Endothelial cell of hepatic sinusoid (primary cell): ENCODE data around the gene SH3GL1.

Source experiments
- in situ Hi-C: cut with HindIII; loops from 2 replicates; pipeline ENCODE4 v1.10.0; 2017; ENCODE audit warnings: low sequenced_read_pairs

Gene SH3GL1

DNA sequence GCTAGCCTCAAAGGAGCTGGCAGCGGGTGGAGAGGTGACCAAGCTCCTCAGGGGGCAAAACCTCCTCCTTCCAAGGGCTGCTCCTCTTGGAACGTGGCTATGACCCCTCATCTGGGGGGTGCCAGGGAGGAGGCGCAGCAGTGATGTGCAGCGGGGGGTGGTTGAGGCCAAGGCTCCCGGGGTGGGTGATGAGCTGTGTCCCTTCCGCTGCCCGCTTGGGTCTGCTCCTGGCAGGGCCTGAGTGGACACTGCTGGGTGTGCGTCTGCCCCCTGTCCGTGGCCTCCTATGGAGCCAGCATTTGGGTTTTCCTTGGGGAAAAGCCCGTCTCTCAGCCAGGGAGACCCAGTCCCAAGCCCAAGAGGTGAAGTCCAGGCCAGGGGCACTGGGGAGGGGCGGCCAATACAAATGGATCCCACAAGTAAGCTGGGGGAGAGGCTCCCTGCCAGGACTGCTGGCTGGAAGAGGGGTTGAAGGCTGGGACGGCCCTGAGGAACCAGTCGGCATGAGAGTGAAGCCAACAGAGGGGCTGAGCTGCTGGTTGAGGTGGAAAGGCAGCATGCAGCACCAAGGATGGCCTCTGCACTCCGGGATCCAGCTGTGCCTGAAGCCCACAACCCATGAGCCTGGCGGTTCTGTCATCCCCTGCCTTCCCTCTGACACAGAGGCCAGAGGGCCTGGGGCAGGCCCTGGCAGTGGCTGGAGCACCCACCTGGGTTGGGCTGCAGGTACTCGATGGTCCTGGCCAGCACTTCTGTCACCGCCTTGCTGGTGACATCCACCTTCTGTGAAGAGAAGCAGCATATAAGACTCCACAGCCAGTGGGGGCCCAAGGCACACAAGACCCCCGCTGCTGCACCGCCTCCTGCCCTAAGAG is 34.3 kb downstream of the SH3GL1 start:
- in situ Hi-C loops, result loop anchor here (10.0 kb wide), 2 partner anchors 49 to 79 kb away; no protein-coding TSS in a partner anchor

DNA sequence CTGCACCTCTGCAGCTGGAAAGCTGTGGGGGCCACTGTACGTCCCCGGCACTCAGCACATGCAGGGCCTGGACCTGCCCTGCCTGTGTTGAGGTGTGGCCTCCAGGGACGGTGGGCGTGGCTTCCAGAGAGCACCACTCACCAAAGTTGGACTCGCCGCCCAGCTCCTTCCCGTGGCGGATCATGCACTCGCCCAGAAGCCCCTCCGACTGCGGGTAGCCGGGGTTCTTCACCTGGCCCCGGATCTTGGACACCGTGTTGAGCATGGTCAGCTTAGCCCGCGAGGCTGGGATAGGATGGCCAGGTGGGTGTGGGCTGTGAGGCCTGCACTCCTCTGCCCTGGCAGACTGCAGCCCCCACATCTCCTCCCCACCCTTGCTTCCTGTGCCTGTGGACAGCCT is 35.0 kb downstream of the SH3GL1 start:
- in situ Hi-C loops, result loop anchor here (10.0 kb wide), 2 partner anchors 49 to 79 kb away; no protein-coding TSS in a partner anchor

DNA sequence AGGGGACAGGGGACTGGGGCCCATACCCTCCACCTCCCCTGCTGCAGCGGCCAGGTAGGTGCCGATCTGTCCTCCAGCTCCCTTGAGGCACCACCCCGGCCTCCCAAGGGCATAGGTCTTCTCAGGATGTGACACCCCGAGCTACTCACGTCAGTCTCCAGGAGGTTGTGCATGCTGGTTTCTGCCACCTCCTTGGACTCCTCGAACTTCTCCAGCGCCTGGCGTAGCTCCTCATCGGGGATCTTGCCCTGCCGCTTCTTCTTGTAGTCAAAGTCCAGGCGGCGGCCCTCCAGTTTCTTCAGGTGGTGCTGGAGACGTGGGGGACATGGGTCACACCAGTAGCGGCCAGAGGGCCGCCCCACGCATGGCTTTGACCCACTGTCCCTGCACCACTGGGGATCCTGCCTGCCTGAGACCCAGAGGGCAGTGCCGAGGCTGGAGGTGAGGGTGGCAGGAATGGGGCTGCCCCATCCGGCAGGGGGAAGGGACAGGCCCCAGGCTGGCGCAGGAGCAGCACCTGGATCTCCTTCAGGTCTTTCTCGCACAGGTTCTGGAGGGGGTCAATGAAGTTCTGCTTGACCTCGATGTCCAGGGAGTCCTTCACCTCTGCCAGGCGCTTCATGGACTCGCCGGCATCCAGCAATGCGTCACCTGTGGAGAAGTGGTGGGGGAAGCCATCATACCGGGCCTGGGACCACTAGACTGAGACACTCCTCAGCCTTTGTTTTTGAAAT is 36.6 kb downstream of the SH3GL1 start:
- in situ Hi-C loops, result loop anchor here (10.0 kb wide), 2 partner anchors 51 to 81 kb away; no protein-coding TSS in a partner anchor

DNA sequence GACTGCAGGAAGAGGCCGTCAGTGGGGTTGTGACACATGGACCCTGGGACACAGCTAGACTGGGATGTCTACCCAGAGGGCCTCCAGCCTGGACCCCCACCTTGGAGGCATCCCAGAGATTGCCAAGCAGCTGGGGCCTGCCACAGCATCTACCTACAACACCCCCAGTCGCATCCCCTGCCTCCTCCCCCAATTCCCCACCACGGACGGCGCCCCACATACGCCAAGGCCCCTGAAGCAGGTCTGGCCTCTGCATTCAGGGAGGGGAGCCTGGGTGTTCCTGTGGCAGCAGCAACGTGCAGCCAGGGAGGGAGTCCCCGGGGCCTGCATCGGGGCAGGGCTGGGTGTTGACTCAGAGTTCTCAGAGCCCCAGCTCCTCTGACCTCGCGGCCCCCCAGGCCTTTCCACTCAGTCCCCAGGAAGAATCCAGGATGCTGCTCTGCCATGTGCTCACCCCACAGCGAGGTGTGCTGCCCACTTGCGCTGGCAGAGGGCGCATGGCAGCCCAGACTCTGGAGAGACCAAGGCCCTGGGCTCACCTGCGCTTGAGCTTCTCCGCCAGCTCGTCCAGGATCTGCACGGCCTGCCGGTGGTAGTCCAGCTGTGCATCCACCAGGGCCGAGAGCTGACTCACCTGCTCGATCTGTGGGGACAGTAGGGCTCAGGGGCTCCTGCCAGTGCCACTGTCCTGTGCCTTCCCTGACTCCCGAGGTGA is 37.4 kb downstream of the SH3GL1 start:
- in situ Hi-C loops, result loop anchor here (10.0 kb wide), 2 partner anchors 52 to 82 kb away; no protein-coding TSS in a partner anchor

DNA sequence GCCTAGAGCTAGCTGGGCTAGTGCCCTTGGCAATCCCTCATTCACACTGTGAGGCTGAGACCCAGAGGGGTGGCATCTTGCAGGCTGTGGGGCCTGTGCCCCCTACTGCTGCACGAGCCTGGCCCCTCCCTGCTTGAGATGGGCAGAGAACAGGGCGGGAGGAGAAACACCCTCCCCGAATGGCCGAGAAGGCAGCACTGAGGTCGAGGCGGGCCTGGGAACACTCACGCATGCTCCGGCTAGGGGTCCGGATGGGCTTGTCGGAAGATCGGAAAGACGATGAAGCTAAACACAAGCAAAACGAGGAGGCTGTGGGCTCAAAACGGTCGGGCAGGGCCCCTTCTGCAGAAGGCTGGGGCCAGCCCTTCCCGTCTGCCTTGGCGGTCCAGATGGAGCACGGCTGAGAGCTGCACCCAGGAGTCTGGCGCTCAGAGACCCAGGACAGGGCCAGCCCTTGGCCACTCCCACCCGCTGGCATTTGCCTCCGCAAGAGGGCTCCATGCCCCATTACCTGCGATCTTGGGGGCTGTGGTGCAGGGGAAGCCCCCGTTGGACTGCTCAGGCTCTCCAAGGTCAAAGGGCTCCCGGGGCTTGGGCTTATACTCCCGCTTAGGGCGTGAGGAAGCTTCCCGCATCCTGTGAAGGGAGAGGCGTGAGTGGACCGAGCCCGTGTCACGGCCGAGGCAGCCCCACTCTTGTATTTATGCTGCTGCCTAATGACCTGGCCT is 38.1 kb downstream of the SH3GL1 start:
- in situ Hi-C loops, result loop anchor here (10.0 kb wide), 2 partner anchors 53 to 83 kb away; no protein-coding TSS in a partner anchor

DNA sequence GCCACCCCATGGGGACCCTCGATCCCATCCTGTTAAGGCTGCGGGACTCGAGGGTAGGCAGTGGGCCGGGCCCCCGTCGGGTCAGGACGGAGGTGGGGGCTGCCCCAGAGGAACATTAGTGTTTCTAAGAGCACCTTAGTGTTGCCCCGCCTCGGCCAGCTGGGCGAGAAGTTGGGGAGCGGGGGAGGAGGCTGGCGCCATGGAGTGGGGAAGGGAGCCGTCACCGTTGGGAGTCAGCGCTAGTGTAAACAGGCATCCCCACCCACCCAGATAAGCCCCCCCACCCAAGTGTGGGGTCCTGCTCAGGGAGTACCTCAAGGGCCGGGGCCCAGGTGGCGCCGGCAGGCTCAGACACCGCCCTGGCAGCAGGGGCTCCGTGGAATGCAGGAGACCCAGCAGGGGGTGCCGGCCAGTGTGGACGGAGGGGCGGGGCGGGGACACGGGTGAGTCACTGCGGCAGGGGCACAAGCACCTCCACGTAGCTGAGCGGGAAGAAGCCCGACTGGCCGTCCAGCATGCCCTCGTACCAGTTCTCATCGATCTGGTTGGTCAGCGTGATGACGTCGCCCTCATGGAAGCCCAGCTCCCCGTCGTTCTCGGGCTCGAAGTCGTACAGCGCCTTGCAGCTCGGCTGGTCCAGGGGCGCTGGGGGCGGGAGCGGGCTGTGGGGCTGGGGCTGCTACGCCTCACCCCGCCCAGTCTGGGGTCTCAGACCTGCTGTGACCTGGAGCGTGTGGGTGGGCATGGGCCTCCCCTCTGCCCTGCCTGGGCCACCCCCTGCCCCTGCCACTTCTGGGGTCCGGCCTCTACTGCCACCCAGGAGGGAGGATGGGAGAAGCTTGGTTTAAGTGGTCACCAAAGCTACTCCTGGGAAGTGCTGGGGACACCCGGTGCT is 38.9 kb downstream of the SH3GL1 start:
- in situ Hi-C loops, result loop anchor here (10.0 kb wide), 2 partner anchors 53 to 83 kb away; no protein-coding TSS in a partner anchor

DNA sequence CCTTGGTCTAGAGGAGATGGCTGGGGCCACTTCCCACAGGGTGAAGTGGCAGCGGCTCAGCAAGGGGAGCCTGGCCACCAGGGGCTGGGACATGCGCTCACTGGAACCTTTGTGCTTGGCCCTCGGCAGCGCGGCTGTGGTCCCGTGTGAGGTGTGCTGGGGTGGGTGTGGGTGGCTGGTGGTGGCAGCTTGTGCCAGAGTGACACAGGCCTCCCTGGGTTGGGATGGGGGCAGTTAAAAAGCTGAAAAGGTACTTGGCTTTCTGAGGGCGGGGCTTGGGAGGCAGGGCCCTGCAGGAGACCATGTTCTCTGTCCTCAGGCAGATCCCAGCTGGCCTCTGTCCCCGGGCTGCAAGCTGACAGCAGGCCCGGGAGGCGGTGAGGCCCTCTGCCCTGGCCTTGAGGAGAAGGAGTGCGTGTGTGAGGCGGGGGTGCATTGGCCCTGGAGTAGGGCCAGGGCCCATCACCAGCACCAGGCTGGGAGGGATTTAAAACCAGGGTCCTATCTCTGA is 39.7 kb downstream of the SH3GL1 start:
- in situ Hi-C loops, result loop anchor here (10.0 kb wide), 2 partner anchors 54 to 84 kb away; no protein-coding TSS in a partner anchor

DNA sequence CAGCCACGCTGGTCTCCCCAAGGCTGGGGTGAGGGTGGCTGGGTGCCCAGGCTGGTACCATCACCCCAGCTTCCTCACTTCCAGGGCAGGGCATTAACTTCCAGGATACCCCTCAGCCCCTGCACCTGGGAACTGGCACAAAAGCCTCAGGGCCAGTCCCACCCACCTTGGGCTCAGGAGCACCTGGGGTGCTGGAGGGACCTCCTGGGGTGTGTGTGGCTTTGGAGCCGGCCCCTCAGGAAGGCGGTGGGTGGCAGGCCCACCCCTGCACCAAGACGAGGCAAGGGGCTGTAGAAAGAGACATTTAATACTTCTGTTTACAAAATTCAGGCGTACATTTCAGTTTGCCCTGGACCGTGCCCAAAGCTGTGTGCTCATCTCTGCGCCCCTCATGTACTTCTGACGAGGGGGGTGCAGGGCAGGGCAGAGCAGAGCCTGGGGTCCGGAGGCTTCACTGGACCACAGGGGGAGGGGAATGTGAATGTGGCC is 40.2 kb downstream of the SH3GL1 start:
- in situ Hi-C loops, result loop anchor here (10.0 kb wide), 2 partner anchors 55 to 85 kb away; no protein-coding TSS in a partner anchor

DNA sequence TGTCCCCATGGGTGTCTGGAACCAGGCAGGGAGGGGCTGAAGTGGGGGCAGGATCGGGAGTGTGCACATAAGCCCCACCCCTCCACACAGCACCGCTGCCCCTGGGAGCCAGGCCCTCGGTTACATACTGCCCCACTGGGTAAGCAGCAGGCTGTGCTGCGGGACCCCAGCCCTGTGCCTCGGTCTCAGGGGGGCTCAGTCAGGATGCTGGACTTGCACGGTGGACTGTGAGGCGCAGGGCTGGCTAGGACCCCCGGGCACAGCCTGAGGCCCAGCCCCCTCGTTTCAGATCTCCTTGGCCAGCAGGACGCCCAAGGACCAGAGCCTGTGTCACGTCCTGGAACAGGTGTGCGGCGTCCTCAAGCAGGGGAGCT is 40.7 kb downstream of the SH3GL1 start:
- in situ Hi-C loops, result no loop called here

DNA sequence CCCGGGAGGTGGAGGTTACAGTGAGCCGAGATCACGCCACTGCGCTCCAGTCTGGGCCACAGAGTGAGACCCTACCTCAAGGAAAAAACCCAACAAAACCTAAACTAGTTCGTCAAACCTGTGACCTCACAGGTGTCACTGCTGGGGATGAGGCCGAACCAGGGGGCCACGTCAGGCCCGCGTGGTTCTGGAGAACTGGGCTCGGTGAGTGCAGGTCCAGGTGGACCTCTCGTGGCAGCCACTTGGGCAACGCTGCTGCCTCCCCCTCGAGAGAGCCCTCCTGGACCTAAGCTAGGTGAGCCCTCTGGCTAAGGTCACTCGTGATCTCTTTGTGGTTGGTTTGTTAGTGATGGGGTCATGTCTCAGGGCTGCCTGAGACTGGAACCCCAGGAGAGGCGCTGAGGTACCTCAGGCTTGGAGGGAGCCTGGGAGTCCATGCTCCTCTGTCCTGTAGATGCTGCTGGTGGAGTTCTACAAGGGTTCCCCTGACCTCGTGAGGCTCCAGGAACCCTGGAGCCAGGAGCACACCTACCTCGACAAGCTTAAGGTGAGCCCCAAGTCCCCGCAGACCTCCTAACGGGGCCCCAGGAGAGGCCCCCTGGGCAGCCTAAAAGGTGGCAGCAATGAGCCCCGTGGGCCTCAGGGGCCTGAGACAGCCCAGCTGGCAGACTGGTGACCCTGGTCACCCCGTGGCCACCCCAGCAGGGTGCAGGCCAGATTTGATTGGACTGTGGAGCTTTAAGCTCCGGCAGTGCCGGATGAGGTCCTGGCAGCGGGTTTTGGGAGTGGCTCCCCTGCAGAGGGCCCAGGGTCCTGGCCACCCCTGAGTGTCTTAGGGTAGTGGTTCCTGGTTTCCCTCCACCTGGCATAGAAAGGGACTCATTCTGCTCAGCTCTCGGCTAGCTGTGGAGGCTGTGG is 41.4 kb downstream of the SH3GL1 start:
- in situ Hi-C loops, result no loop called here

DNA sequence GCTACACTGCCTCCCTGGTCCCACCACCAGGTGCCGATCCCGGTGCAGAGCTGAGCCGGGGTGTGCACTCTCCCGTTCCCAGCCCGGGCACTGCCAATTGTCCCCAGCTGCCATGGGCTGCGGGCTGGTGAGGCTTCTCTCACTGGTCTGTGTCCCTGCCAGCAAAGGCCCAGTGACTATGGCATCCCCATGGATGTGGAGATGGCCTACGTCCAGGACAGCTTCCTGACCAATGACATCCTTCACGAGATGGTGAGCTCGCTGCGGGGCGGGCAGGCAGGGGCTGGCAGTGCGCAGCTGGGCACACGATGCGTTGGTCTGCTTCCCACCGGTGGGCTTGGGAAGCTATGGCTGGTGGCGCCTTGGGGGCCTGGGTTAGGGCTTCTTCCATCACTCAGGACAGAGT is 42.4 kb downstream of the SH3GL1 start:
- in situ Hi-C loops, result no loop called here

DNA sequence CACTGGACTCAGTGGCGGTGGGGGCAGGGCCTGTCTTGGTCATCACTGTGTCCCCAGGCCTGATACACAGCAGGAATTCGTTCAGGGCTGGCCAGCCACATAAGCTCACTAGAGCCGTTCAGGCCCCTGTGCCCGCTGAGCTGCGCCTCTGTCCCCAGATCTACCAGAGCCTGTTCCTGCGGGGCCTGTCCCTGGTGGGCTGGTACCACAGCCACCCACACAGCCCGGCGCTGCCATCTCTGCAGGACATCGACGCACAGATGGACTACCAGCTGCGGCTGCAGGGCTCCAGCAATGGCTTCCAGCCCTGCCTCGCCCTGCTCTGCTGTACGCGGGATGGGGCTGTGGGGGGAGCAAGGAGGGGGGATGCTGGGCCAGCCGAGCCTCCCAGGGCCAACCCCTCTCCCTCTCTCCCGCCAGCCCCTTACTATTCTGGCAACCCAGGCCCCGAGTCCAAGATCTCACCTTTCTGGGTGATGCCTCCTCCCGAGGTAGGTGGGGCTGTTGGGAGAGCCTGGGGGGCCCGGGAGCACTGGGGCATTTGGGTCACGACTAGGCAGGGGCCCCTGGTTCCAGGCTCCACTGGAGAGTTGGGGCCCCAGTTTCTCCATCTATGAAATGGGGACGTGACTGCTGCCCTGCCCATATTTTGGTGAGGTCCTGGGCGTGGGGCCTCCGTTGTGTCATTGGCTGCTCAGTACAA is 43.1 kb downstream of the SH3GL1 start:
- in situ Hi-C loops, result no loop called here

DNA sequence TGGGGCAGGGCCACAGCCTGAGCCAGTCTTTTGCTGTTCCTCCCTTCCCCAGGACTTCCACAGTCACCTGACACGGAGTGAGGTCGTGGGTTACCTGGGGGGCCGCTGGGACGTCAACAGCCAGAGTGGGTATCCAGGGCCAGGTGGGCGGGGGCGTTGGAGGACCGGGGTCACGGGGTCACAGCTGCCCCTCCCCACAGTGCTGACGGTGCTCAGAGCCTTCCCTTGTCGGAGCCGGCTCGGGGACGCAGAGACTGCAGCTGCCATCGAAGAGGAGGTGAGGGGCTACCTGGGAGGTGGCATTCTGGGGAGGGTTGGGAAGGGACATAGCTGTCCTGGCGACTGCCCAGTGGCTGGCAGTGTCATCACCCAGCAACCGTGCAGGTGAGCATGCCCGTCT is 45.5 kb downstream of the SH3GL1 start:
- in situ Hi-C loops, result no loop called here

DNA sequence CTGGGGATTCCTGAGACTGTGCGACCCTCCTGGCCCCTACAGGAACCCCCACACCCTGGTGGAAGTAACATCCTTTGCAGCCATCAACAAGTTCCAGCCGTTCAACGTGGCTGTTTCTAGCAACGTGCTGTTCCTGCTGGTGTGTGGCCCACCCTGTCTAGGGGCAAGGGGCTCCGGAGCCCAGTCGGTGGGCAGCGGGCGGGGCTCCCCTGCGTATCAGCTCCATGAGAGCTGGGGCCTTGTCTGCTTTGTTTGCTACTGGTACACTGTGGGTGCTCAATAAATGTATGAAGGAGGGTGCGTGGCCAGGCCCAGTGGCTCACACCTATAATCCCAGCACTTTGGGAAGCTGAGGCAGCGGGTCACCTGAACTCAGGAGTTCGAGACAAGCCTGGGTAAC is 46.1 kb downstream of the SH3GL1 start:
- in situ Hi-C loops, result no loop called here

DNA sequence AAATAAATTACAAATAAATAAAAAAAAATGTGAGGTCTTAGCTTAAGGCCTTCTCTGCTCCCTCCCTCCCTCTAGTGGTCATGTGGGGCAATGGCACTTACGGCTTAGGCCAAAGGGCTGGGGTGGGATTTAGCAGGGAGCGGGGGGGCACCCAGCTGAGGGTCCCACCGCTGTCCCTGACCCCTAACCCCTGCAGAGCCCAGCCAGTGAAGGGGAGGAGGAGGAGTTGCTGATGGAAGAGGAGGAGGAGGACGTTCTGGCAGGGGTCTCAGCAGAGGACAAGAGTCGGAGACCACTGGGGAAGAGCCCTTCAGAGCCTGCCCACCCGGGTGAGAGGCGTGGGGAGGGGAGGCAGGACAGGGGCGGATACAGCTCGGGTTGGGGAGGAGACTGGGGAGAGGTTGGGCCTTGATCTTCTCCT is 47.6 kb downstream of the SH3GL1 start:
- in situ Hi-C loops, result no loop called here

DNA sequence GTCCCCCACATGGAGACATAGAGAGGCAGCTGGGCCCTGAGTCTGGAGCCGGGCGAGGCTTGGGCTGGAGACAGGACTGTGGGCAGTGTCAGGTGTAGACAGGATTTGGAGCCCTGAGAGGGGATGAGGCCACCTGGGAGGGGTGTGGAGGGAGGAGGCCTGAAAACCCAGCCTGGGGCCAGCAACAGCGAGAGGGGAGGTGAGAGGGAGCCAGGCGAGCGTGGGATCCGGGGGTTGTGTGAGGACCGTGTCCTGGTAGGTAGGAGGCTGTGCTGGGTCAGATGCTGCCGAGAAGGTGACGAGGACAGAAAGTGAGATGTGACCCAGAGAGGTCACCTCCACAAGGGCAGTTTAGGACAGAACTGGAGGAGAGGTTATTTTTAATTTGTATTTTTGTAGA is 49.6 kb downstream of the SH3GL1 start:
- in situ Hi-C loops, result no loop called here

DNA sequence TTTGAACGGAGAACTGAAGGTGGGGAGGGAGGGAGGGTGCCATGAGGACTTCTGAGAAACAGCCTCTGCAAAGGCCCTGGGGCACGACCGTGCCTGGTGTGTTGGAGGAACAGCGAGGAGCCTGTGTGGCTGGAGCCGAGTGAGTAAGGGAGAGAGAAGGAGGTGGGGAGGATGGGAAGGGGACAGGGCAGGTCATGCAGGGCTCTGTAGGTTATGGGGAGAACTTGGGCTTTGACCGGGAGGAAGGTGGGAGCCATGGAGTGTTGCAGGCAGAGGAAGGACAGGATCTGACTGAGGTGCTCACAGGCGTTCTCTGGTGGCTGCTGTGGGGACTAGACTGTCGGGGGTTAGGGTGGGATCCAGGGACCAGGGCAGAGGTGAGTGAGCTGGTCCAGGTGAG is 50.2 kb downstream of the SH3GL1 start:
- in situ Hi-C loops, result no loop called here
